Breast epithelium (tissue), 3 donors: ENCODE results near the gene SYNGR1.
A peak's percentile ranks its signal among the peaks of the same experiment; 100 is the strongest.

ENCODE experiments used
- POLR2A ChIP-seq: fragments of 450-650 bp; IDR thresholded peaks from one replicate; pipeline ENCODE4 v1.6.1; 2016; ENCODE audit warnings: antibody characterized with exemption, mild to moderate bottlenecking, moderate library complexity
- TF ChIP-seq, protein P1 (sequence below), 3 donors: fragments of 450-650 bp; IDR thresholded peaks; one replicate each; pipeline ENCODE4 v1.5.1; 2016 to 2017; ENCODE audit warnings: antibody characterized with exemption in 3 of 3, mild to moderate bottlenecking in 3 of 3, moderate library complexity in 3 of 3

GRCh38 chr22:39316440-39317083, 33.2 kb upstream of the SYNGR1 start:
- TF ChIP-seq, protein P1, sequence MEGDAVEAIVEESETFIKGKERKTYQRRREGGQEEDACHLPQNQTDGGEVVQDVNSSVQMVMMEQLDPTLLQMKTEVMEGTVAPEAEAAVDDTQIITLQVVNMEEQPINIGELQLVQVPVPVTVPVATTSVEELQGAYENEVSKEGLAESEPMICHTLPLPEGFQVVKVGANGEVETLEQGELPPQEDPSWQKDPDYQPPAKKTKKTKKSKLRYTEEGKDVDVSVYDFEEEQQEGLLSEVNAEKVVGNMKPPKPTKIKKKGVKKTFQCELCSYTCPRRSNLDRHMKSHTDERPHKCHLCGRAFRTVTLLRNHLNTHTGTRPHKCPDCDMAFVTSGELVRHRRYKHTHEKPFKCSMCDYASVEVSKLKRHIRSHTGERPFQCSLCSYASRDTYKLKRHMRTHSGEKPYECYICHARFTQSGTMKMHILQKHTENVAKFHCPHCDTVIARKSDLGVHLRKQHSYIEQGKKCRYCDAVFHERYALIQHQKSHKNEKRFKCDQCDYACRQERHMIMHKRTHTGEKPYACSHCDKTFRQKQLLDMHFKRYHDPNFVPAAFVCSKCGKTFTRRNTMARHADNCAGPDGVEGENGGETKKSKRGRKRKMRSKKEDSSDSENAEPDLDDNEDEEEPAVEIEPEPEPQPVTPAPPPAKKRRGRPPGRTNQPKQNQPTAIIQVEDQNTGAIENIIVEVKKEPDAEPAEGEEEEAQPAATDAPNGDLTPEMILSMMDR (IDR thresholded peaks at IDR 0.05) = peak; percentile 88 to 94 (median 93)
- no peak for TF ChIP-seq POLR2A
